Activated T-cell treated with anti-CD3 and anti-CD28 coated beads, Interleukin-2, amount 50 U/mL, for 48 hours (primary cell): Measurements from ENCODE around the gene TREM1.

Source experiments
- DNase-seq, 2 experiments: peaks; one replicate each; pipeline ENCODE4 v3.0.0-alpha.2; 2020

The TREM1 gene

DNA sequence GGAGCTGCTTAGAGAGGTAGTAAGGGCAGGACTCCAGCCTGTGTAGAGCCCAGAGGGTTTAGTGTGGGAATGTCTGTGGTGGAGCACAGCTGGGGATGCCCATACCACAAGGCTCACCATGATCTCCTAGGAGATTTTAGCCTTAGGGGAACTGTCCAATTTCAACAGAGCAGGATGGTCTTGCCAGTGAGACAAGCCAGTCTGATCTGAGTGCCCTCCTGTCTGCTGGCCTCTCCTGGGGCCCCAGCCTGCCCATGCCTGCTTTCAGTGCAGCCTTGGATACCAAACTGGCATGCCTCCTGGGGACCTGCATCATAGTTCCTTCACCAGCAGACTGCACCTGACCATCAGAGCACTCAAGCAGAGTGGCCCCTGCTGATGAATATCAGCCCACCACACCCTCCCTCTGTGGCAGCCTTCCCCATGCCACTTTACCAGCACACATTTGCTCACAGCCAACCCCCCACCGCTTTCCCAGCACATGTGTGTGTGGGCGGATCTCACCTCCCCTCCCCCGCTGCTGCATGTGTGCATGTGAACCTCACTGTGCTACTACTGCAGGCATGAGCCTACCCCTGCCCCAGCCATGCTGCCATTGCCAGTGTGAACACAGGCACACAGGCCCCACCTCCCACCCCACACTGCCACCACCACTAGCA is 7.9 kb upstream of the TREM1 start:
- DNase-seq, result no peak

DNA sequence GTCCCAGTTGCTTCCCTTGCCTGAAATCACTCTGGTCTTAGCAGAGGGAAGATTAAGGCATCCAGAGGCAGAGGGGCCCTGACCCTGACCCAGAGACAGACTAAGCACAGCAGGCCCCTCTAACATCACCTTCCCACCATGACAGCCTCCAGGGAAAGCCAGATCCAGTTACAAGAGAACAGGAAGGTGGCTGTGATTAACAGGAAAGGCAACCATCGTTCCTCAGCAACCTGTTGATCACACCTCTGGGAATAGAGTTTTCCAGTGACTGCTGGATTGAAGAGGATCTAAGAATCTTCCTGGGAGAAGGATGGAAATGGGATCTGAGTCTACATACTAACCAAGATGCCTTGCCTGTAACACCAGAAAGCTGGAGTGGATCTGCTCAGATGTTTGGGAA is 5.2 kb upstream of the TREM1 start:
- DNase-seq, result no peak

DNA sequence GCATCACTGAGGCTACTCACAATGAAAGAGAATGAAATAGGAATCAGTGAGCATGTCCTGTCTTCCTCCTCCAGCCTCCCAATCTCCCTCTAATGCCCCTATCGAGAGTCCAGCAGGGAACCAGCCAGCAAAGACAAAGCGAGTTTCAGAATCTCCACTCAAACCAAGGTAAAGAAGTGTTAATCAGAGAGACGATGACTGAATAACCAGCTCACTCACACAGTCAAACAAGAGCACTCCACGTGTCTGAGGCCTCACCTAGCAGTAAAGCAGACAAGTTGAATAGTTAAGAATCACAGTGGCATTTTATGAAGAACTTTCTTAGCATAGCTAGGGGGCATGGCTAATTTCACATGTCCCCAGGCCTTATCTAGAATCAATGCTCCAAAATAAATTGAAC is 3.3 kb upstream of the TREM1 start:
- no peak for DNase-seq

DNA sequence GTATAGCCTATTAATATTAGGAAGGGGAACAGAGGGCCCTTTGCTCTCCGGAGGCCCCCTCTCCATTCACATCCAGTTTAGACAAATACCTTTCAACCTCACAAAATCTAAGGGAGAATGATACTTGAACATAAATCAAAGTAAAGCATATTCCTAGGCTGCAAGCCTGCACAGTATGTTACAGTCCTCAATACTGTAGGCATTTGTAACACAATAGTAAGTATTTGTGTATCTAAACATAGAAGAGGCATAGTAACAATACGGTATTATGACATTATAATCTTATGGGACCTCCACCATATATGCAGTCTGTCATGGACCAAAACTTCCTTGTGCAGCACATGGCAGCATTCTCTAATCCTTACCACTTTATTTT is 2.3 kb upstream of the TREM1 start:
- DNase-seq, result no peak

DNA sequence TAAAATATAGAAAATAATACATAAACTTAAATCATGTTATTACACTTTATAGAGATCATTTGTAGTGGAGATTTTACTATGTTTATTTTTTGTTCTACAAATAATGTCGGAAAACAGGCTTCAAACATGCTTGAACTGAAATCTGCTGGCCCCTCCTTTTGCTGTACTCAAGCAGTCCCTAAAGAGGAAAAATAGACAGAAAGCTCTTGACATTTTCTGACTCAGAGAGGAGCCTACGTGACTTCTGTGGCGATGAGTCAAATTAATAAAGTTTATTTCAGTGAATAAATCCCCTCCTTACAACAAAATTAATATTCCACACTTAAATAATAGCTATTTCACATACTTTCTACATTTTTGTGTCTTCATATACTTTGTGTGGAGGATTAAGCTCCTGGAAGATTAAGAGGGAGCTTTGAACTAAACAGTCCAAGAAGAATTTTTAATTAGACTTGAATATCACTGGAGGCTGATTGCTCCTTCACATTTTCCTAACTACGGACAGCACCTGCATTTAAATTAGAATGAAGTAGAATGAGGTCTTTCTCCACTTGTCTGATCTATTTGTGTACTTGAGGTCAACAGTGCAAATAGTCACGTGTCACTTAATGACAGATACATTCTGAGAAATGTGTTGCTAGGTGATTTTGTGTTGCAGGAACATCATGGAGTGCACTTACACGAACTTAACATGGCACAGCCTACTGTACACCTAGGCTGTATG is 1.7 kb upstream of the TREM1 start:
- DNase-seq, result no peak

DNA sequence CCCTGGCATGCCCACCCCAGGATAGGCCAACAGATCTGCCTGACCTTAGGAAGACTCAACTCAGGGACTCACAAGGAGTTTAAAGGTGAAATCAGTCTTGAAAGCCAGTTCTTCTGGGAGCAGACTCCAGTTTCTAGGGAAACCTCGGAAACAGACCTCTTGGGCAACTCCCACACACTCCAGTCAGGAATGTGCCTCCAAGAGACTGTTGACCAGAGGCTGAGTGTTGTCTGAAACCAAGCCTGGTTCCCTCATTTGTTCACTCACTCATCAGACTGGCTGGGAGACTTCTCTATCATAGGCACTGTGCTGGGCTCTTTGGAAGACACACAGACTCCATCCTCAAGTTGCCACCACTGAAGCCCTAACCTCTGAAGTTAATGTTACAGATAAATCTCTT is 1.8 kb downstream of the TREM1 start:
- DNase-seq, result no peak

DNA sequence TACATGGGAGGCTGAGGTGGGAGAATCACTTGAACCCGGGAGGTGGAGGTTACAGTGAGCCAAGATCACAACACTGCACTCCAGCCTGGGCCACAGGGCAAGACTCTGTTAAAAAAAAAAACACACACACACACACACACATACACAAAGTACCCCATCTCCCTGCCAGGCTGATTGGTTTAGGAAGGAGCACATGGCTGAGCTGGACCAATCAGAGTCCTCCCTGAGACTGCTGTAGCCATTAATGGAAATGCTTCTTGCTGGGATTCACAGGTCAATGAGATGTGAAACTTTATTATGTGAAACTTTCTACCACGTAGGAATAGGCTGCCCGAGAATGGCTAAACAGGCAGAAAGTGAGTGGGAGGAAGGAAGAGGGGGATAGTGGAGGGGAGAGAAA is 2.9 kb downstream of the TREM1 start:
- DNase-seq, result no peak

DNA sequence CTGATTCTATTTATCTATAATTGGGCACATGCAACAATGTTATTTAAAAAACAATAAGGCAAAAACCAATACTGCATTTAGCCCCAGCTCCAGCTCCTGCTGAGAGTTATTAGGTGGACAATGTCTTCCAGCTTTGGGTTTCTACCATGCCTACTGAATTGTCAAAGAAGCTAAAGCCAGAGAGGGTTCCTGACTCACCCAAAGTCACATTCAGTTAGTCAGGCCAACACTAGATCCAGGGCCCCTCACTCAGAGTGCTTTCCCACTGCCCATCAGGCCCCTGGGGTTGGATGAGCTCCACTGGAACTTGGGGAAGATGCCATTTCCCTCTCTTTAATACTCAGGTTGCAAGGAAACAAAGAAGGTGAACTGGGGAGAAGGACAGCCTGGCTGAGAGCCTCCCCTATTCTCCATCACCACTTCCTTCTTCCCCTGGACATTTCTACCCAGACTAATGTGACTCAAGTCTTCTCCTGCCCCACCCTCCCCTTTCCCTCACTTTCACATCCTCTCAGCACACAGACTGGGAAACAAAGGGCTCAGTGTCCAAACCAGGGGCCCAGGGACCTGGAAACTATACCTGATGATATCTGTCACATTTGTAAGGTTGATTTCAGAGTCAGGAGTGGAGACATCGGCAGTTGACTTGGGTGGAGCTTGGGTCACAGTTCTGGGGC is 6.0 kb downstream of the TREM1 start:
- no peak for DNase-seq

DNA sequence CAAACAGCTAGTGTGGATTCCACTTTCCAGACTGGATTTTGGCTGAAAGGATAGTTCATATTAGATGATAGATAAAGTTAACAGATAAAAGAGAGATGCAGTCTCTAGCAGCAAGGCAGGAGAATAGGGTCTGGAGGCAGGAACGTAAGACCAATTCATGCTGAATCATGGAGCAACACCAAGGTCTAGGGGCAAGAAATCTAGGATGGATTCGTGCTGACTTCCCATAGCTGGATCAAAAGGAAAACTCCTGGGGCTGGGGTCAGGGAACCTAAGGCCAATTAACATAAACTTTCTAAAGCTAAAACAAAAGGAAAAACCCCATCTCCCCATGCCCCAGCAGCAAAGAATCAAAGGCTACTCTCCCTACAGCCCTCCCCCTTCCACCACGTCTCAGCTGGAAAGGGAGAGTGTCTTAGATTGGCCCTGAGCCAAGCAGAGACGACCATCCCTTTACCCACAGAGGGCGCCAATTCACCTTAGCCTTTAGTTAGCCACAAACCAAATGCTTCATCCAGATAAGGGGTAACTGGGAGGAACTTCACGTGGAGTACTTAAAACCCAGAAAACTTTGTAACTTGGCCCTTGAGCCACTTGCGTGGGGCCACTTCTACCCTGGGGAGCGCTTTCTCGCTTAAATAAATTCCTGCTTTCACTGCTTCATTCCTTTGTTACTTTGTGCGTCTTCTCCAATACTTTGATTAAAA is 7.6 kb downstream of the TREM1 start:
- DNase-seq, result peak; percentile 76 to 78

DNA sequence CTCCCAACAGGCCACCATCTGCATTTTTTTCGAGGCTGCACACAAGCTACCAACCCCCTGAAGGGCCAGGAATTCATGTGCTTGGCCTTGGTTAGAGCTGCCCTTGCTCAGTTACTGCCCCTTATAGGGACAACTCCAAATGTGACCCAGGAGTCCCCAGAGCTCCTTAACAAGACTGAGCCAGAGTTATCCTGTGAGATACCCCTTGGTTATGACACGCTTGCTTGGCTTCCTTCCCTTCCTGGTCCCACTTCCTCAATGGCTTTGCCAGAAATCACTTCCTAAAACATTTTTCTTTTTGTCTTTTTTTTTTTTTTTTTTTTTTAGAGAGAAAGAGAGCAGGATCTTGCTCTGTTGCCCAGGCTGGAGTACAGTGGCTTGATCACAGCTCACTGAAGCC is 8.9 kb downstream of the TREM1 start:
- no peak for DNase-seq

DNA sequence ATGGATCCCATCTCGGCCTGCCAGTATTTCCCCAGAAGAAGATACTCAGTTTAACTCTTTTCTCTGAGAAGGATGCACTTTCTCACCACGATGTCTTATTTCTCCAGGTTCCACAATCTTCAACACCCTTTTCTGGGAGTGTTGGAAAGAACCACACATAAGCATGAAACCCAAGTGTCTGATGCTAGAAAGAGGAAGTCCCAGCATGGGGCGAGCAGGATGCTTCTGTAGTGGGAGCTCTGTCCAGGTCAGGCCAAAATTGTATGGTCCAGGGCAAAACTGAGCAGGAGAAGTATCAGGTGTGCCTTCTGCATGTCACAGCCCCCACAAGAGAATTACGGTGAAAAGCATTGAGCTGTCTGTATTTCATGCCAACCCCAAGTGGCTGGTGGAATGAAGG is 11.0 kb downstream of the TREM1 start:
- DNase-seq, result no peak

DNA sequence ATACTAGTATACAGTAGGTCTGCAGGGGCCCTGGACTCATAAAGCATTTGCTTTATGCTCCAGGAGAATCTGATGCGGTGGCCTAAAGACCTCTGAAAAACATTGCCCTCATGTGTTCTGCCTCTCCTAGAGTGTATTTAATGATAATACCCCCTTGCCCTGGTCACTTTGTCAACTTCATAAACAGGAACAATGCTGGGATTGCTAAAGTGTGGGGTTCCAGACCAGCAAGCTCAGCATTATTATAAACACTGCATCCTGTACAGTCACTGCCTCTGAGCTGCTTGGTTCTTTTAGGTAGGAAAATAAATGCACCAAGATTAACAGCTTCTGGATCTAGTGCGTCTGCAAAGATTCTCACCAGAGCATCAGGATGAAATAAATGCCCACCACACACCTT is 12.2 kb downstream of the TREM1 start:
- DNase-seq, result no peak

DNA sequence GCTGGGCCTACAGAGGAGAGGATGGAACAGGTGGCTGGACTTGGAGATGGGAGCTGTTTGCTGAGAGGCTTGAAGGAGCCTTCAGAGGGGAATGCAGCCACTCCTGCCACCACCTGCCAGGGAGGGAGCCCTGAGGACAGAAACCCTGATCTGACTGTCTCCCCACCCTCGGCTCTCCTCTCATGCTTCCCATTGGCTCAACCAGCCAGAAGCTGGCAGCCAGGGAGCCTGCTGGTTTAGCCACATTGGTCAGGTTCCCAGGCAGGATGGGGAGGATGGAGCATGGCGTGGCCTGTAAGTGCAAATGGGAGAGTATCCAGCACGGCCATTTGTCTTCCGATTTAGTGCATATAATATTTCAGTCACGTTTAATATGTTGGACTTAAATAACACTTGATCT is 12.8 kb downstream of the TREM1 start:
- no peak for DNase-seq

DNA sequence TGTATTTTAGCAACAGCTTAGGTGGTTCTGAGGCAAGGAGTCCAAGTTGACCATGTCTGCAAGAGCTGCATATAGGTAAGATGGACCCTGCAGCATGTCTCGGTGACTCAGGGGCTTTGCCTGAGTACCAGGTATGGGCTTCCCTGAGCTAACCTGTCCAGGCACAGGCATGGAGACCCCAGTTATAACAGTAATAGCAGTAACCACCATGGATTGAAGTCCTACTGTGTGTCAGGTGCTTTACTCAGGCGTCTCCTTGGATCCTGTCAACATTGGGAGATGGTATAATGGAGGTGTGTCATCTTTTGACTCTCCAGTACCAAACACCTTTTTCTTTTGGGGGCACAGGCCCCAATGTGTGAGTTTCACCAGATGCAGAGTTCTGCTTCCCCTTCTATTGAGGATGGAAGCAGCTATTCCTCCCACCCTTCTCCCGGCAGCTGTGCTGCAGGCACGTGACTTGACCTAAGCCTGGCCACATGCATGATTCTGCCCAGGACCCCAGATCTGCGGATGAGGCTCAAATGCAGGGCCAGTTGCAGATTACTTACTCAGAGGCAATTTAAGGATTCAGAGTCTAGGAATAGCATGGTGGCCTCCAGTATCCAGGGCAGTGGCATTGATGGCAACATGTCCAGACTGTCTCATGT is 13.8 kb downstream of the TREM1 start:
- DNase-seq, result no peak

DNA sequence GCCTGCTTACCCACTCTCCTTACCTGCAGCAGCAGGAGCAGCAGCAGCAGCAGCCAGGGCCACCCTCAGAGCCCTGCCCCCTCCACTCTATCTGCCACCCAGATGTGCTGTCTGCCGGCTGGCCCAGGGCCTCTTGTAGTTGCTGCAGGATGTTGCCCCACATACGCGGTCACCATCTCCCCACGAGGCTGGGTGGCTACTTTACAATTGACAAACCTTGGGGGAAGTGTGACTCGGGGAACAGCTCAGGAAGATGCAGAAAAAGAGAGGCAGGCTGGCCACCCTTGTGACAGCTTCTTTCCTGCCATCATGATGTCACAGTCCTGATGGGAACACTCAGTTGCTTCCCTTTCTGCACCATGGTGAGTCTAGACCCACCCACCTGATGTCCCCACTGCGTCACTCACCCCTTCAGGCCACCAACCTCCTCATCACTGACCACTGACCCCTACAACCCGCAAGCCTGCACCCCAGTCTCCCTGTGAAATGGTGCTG is 14.5 kb downstream of the TREM1 start:
- no peak for DNase-seq

DNA sequence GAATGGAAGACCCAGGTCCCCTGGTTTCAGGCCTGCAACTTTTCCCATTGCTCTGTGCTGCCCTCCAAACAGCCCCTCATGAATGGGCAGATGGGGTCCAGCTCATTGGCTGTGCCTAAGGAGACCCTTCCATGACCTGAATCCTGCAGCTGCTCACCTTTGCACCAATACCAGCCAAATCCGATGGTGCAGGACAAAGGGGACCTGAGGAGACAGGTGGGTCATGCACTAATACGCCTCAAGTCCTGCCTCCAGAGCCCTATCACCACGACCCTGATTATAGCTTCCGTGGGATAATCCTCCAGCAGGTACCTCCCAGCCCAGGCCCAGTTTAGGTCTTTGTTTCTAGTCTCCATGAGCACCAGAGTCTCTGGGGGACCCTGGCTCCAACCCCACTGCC is 16.8 kb downstream of the TREM1 start:
- no peak for DNase-seq

DNA sequence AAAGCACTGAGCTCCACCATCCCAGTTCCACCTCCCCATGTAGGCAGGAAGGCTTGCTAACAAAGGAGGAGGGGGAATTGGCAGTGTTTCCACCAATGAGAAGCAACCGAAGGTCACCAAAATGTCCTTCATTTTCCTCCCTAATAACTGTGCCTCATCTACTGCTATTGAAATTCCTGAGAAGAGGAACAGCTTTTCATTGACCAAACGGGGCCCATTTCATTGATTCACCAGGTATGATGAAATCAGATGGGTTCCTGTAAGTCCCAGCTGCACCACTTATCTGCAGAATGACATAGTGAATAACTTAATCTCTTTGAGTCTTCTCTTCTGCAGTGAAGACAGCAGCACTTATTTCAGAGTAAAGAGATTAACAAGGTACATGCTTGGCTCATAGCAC is 17.3 kb downstream of the TREM1 start:
- DNase-seq, result no peak

DNA sequence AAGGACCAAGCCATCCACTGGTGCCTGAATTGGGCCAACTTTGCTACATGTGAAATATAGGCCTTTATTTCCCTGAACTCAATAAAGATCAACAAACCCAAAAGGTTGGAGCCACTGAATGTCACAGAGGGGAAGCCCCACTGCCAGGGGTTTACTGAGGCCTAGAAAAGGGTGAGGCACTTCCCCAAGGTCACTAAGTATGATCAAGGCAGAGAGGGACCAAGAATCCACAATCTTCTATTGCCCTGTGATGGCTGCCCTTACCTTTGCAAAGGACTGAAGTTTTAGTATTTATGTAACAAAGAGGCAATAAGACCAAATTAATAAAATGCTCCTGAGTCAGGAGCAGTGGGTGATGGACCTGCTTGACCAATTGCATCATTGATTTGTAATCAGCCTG is 18.0 kb downstream of the TREM1 start:
- DNase-seq, result no peak

DNA sequence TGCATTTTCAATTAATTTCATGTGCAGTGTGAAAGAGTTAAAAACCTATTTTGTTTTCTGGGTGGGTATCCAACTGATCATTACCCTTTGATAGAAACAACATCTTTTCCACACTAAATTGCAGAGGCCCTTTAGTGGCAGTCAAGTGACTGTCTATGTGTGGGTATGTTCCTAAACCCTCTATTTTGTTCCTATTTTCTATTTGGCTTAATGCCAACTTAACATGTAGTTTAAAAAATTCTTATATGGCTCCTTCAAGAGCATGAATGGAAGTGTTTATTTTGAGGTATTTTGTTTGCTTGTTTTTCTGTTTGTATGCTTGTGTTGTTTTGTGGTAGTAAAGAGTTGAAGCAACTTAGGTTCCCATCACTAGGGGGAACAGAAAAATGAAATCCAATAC is 19.9 kb downstream of the TREM1 start:
- DNase-seq, result no peak

DNA sequence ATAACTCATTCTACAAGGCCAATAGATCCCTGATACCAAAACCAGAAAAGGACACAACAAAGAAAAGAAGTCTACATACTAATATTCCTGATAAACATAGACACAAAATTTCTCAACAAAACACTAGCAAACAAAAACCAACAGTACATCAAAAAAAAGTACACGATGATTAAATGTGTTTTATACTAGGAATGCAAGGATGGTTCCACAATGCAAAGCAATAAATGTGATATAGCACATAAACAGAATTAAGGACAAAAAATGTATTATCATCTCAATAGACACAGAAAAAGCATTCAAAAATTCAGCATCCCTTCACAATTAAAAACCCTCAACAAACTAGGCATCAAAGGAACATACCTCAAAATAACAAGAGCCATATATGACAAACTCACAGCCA is 23.2 kb downstream of the TREM1 start:
- no peak for DNase-seq

DNA sequence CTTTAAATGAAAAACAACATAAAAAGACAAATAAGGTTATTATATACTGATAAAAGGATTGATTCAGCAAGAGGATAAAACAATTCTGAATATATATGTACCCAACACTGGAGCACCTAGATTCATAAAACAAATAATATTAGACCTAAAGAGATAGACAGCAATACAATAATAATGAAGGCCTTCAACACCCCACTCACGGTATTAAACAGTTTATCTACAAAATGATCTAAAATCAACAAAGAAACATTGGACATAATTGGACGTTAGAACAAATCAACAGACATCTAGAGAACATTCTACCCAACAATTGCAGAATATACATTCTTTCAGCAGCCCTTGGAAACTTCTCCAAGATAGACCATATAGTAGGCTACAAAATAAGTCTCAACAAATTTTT is 24.1 kb downstream of the TREM1 start:
- no peak for DNase-seq

DNA sequence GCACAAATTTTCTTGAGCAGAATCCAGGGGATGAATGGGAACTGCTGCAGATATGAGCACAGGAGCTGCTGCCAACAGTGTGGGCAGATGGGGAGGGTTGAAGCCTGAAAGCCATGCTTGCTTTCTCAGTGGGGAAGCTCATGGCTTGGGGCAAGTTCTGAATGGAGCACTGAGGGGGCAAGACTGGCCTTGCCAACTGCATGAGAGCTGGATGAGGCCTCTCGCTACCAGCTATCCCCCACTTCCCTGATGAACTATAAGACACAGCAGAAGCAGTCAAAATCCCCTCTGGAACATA is 28.3 kb downstream of the TREM1 start:
- DNase-seq, result no peak
